ENCODE data around the gene C19orf73. TPM values are rescaled to one million over a fixed set of nuclear protein-coding genes. Genes with fewer than 3 reads are reported as not detected.

Gene C19orf73
- total RNA-seq, result 1 to 10 TPM; 1.7 to 2.1 TPM
- under 1 TPM in 4 of 6 donors, not detected in 2; 0.23 to 0.51 (median 0.25) TPM for polyA plus RNA-seq (ENCODE audit: insufficient read length in 6 of 6)
- long read RNA-seq, donor 1, partial matches to known transcripts, result 0 of 1 reads
- long read RNA-seq, donor 1, other reads (novel, unspliced or antisense), result 0 of 1 reads
- long read RNA-seq, donor 2, transcript C19orf73-201 (1 exons, 744 nt), result major isoform, 6 of 6 reads
- long read RNA-seq, donor 2, partial matches to known transcripts, result 0 of 6 reads
- long read RNA-seq, donor 2, other reads (novel, unspliced or antisense), result 0 of 6 reads
- long read RNA-seq, donor 3, partial matches to known transcripts, result 0 of 2 reads
- long read RNA-seq, donor 3, other reads (novel, unspliced or antisense), result 0 of 2 reads
- long read RNA-seq, donor 4, partial matches to known transcripts, result 0 of 1 reads
- long read RNA-seq, donor 4, other reads (novel, unspliced or antisense), result 0 of 1 reads
- long read RNA-seq, donor 5, partial matches to known transcripts, result 0 of 3 reads
- long read RNA-seq, donor 5, other reads (novel, unspliced or antisense), result 0 of 3 reads
- long read RNA-seq, donor 6, partial matches to known transcripts, result 0 of 4 reads
- long read RNA-seq, donor 6, other reads (novel, unspliced or antisense), result 0 of 4 reads
- long read RNA-seq, donor 7, partial matches to known transcripts, result 0 of 3 reads
- long read RNA-seq, donor 7, other reads (novel, unspliced or antisense), result 0 of 3 reads
- long read RNA-seq, donor 8, partial matches to known transcripts, result 0 of 1 reads
- long read RNA-seq, donor 8, other reads (novel, unspliced or antisense), result 0 of 1 reads
- long read RNA-seq, donor 9, result 0 reads
- long read RNA-seq, donor 10, partial matches to known transcripts, result 0 of 2 reads
- long read RNA-seq, donor 10, other reads (novel, unspliced or antisense), result 0 of 2 reads
- long read RNA-seq, donor 11, result 0 reads
- long read RNA-seq, donor 12, partial matches to known transcripts, result 0 of 4 reads
- long read RNA-seq, donor 12, other reads (novel, unspliced or antisense), result 0 of 4 reads

DNA sequence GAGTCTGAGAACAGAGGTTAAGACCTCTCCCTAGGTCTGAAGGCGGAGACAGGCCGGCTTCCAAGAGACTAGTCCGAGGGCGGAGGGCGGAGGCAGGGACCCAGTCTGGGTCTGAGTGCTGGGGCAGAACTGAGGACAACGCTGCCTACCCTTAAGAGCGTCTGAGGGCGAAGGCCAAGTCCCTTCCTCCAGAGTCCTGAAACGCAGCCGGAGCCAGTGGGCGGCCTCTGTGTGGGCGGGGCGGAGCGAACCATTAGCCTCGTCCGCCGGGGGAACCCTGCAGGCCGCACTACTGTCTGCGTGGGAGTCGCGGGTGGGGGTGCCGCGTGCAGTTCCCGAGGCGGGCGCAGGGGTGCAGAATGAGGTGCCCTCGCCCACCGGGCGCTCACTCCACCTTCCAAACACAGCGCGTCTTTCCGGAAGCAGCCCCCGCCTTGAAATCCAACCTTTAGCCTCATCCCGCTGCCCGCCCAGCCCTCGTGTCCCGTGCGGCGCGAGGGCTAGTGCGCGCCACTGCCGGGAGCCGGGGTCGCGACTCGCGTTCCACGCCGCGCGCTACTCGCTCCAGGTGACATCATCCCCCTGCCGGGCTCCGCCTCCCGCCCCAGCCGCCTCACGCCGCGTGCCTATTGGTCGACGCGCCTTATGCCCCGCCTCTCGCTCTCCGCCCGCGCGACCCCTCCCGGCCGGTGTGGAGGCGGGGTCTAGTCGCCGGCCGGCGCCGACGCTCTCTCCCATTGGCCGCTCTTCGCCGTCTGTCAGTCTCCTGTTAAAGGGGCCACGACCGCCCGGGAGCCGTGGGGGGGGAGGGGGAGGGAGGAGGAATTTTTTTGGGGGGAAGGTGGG is at the start of gene C19orf73:
Gene C19orf73, minus strand, starts transcription at position 579 of the 846 bp plus-strand sequence. Its CDS starts 121 bp downstream, at position 458.
- peak; percentile 87 to 96 (median 96) for DNase-seq
- Histone ChIP-seq H3K27ac (peak within 1 kb of the TSS; percentile 93 to 95), H3K9me3 (no peaks in the 10 kb centered on the region), H3K36me3 (no peaks in the 10 kb centered on the region), H3K27me3 (peaks cover 7 to 31% of the 10 kb centered on the region in 2 donors), H3K4me1 (peaks cover 16 to 56% of the 10 kb centered on the region in 2 donors), H3K4me3 (peak within 1 kb of the TSS; percentile 55 to 65)
- TF ChIP-seq, protein P1, sequence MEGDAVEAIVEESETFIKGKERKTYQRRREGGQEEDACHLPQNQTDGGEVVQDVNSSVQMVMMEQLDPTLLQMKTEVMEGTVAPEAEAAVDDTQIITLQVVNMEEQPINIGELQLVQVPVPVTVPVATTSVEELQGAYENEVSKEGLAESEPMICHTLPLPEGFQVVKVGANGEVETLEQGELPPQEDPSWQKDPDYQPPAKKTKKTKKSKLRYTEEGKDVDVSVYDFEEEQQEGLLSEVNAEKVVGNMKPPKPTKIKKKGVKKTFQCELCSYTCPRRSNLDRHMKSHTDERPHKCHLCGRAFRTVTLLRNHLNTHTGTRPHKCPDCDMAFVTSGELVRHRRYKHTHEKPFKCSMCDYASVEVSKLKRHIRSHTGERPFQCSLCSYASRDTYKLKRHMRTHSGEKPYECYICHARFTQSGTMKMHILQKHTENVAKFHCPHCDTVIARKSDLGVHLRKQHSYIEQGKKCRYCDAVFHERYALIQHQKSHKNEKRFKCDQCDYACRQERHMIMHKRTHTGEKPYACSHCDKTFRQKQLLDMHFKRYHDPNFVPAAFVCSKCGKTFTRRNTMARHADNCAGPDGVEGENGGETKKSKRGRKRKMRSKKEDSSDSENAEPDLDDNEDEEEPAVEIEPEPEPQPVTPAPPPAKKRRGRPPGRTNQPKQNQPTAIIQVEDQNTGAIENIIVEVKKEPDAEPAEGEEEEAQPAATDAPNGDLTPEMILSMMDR (IDR thresholded peaks at IDR 0.05), result peak in 1 of 2 donors; percentile 42
- ATAC-seq, result peak; percentile 93
- intact Hi-C loops (cut with DNase I), result no loop called here

- H3K4me3 ChIP-seq, result no peak overlapping the region
- no peaks in the 10 kb centered on the region for H3K9me3 ChIP-seq
- H3K27me3 ChIP-seq, result no peaks in the 10 kb centered on the region
- H3K4me1 ChIP-seq, result peaks cover 0 to 10% of the 10 kb centered on the region in 2 donors
- no peak for DNase-seq
- no peak for ATAC-seq
- H3K27ac ChIP-seq, result no peak overlapping the region
- TF ChIP-seq, protein P1 (IDR thresholded peaks at IDR 0.05), result no peak
- peaks cover 0 to 31% of the 10 kb centered on the region in 2 donors for H3K36me3 ChIP-seq
- intact Hi-C loops (cut with DNase I), result no loop called here
Measured at GRCh38 chr19:49168421-49168820, 49.5 kb upstream of the C19orf73 start.

DNA sequence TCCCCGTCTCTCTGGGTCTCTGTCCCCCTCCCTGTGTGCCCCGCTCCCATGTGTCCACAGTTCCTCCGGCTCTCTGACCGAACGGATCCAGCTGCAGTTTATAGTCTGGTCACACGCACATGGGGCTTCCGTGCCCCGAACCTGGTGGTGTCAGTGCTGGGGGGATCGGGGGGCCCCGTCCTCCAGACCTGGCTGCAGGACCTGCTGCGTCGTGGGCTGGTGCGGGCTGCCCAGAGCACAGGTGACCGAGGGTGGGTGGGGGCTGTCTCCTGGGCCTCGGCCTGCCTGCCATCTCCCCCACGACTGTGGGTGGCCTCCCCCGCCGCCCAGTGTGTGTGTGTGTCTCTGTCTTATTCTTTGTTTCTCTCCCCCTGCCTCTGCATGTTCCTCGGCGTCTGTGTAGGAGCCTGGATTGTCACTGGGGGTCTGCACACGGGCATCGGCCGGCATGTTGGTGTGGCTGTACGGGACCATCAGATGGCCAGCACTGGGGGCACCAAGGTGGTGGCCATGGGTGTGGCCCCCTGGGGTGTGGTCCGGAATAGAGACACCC is 49.0 kb upstream of the C19orf73 start:
- Histone ChIP-seq H3K4me3 (no peak overlapping the region), H3K9me3 (no peaks in the 10 kb centered on the region), H3K27ac (no peak overlapping the region), H3K27me3 (no peaks in the 10 kb centered on the region), H3K4me1 (peaks cover 0 to 10% of the 10 kb centered on the region in 2 donors), H3K36me3 (peaks cover 0 to 26% of the 10 kb centered on the region in 2 donors)
- ATAC-seq, result no peak
- intact Hi-C loops (cut with DNase I), result no loop called here
- no peak for DNase-seq
- TF ChIP-seq, protein P1 (IDR thresholded peaks at IDR 0.05), result no peak

GRCh38 chr19:49165865-49166301 is 46.9 kb upstream of the C19orf73 start:
- H3K36me3 ChIP-seq, result peaks cover 0 to 7% of the 10 kb centered on the region in 2 donors
- no peaks in the 10 kb centered on the region for H3K9me3 ChIP-seq
- no peak for DNase-seq
- TF ChIP-seq, protein P1 (IDR thresholded peaks at IDR 0.05), result no peak
- no peak for ATAC-seq
- H3K27ac ChIP-seq, result peak overlapping the region; percentile 51 to 70
- no peak overlapping the region for H3K4me3 ChIP-seq
- intact Hi-C loops (cut with DNase I), result no loop called here
- peaks cover 0 to 10% of the 10 kb centered on the region in 2 donors for H3K4me1 ChIP-seq
- no peaks in the 10 kb centered on the region for H3K27me3 ChIP-seq

Data from left lung (tissue), 14 donors.